NCI-H2107 treated with DMSO at 0.1 percent for 48 hours (cell line): ENCODE measurements around the gene CDIP1.
A peak's percentile ranks its signal among the peaks of the same experiment; 100 is the strongest.

Source experiments
- DNase-seq: peaks from one replicate; lab custom pipeline; 2025; ENCODE audit not compliant: unreplicated experiment; lab: John Stamatoyannopoulos, UW

Gene CDIP1

DNA sequence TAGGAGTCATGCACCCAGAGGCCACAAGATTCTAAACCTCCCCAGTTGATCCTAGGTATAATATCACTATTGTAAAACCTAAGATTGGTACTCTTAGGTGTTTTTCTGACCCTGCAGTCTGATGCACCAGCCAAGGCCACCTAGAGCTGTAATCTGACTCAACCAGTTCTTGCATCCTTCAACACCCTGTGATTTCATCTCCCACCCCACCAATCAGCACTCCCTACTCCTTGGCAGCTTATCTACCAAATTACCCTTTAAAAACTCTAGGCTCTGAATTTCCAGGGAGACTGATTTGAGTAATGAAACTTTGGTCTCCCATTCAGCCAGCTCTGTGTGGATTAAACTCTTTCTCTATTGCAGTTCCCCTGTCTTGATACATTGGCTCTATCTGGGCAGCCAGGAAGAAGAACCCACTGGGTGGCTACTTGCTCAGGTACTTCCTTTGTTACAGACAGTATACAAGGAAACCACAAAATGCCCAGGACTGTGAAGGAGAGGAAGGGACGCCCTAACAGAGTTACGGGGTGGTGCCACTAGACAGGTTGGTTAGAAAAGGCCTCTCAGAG lies 1.2 kb upstream of the CDIP1 start:
- no peak for DNase-seq

DNA sequence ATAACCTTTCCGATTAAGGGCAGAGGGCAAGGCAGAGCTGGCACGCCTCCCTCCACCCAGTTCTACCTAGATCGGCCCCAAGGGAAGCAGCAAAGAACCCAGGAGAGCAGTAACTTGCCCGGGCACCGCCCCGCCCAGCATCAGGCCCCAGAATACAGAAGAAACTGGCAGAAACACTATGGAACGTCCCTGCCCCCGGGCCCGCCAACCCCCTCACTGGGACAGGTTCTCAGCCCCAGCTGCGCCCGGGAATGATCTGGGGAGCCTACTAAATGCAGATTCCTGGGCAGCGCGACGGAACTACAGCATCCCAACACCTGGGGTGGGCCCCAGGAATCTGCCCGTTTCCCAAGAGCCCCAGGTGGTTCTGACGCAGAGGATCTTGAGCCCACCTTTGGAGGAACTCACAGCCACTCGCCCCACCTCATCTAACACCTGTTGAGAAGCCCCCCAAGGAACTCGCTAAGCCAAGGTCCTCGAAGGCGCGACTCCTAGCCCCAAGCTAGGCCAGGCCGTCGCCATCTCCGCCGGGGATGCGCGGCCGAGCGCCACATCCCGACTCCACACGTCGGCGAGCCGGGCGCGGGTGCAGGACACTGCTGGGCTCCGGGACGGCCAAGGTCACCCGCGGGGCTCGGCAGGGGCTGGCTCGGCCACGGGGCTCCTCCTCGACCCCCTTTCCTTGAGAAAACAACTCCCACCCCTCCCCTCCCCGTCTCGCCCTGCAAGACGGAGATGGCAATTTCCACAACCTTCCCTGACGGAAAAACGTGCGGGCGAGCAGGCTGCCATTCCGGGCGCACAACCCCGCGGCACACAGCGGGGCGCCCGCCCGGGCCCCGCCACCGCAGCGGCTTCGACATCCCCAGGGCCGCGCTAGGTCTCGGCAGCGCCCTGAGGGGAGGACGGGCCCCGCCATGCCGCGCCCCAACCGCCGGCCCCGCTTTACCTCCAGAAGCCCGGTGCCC lies 913 bp downstream of the CDIP1 start:
- no peak for DNase-seq

DNA sequence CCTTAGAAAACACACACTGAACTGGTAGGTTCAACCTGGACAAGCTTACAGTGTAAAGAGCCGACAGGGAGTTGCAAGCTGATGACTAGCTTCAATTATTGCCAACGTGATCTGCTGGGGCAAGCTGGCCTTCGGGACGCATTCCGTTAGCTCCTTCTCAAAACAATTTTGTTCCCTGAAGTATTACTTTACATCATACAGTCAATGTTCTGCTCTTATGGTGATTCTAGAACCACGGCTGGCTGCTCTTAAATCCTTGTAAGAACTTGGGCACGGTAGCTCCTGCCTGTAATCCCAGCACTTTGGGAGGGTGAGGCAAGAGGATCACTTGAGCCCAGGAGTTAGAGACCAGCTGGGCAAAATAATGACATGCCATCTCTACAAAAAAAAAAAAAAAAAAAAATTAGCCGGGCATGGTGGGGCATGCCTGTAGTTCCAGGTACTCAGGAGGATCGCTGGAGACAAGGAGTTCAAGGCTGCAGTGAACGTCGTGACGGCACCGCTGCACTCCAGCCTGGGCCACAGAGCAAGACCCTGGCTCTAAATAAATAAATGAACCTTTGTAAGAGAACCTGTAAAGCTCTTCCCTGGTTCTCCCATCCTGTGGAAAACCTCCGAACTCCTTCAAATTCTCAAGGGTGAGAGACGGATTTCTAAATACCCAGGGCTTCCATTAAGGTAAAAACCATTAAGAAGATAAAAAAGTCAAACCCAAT lies 2.0 kb downstream of the CDIP1 start:
- DNase-seq: no peak

DNA sequence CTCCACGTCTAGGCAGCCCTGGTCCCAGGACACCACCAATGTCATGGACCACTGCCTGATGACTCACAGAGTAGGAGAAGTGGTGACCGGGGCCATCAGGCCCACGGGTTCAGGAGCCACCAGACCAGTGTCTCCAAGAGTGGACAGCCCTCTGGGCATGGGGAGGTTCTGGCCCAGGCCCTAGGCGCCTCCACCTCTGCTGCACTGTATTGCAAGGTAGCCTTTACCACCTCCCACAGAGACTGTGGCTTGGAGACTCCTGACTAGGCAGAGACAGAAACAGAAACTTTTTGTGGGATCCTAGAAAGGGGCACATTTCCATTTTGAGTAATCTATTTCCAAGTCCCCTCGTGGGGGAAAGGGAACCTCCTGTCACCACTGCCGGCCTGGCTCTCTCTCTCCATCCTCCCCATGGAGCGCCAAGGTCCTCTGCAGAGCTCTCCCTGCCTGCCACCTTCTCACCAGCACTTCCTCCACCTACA lies 2.9 kb downstream of the CDIP1 start:
- DNase-seq: no peak

DNA sequence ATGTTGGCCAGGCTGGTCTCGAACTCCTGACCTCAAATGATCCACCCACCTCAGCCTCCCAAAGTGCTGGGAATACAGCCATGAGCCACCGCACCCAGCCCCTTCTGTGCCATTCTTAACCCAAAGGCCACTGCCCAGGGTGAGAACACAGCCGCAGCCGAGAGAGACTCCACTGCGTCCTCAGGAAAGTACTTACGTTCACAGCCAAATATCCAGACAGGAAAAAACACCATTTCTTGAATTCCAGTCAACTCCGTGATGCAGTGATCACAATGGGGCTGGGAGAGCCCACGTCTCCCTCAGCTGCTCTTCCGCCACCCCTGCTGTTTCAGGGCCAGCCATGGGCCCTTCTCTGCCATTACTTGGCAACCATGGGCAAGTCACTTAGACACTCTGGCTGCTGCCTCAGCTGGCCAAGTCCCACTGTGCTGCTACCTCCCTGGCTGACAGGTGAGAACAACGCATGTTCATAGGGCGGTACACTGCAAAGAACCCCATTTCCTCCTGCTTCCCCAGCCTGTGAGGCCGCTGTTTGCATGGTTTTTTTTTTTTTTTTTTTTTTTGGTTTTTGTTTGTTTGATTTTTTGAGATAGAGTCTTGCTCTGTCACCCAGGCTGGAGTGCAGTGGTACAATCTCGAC lies 4.3 kb downstream of the CDIP1 start:
- DNase-seq: no peak

DNA sequence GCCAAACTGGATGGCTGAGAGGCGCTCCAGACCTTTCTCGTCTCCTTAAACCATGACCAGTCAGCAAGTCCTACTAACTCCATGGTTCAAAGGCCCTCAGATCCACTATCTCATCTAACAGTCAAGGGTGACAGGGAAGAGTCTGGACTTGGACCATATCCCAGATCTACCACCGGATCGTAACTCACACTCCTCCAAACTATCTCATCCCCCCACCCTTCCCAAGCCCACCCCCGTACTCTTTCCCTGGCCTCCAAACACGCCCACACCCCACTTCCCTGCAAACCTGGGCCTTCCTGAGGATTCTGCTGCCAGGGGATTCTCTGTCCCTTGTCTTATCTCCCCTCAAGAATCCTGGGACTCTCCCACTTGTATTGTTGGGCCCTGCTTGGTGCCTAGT lies 5.1 kb downstream of the CDIP1 start:
- DNase-seq: no peak

DNA sequence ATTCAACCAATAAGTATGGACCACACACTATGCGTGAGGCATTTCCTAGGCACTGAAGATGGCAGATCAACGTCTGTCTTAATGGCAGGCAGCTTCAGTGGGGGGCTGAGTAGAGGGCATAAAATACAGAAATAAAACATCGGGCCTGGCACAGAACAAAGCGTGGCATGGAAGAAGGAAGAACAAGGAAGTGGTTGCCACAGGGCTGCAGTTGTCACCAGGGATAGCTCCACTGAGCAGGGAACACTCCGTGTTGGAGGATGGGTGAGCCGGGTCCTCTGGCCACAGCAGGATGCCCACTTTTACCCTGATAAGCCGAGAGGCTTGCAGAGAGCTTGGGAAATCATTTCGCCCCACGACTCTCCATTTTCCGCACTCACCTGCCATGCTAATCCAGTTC lies 6.3 kb downstream of the CDIP1 start:
- no peak for DNase-seq

DNA sequence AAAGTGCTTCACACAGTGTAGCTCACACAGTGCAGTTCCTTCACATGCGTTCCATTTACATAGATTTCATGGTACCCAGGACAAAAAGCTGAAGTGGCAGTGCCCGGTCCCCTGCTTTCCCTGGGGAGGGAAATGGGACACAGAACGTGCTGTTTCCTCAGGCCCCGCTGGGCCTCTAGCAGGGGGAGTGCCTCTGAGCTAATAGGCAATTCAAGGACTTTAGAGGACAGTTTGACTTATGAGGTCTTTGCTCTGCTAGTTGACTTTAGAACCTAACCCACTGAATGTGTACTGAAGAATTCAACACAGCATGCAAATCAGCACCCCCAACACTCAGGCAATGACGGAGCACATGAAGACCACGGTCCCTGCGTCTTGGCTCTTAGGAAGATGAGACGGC lies 6.8 kb downstream of the CDIP1 start:
- no peak for DNase-seq

DNA sequence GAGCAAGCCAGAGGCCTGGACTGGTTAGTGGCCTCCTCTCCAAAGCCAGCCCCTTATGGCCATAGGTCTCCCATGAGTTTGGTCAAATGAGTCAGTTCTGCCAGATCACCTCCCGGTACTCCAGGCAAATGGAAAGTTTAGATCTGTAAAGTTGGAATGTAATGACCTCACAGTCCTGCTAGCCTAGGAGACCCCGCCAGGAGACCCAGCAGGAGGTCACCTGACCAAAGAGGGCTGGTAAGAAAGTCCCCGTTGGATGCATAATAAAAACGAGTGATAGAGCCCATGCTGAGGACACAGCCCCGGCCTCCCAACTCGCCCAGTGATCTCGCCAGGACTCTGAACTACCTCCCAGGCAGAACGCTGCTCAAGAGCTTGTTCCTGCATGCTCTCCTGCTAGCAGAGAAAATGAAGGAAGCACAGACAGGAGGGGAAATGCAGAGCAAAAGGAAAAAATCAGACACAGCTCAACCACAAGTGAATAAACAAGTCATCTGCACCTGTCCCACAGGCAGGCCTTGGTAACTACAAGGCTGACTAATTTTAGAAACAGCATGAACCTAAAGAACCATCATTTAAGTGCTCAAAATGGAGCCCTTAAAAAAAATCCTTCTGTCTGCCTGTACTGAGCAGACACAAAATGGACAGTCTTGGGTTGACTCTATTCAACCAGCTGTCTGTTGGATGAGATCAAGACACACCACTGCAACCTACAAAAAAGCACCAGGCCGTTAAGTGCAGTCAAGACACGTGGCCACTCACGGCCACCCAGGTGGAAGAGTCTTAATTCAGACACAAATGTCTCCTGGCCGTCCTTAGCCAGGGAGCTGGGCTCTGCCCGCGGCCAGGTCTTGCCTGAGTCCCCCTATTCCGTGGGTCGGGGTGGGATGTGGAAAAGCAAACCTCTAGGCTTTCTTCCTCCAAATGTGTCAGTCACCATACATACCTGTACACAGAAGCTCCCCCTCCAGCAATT lies 9.2 kb downstream of the CDIP1 start:
- DNase-seq: peak; percentile 20

DNA sequence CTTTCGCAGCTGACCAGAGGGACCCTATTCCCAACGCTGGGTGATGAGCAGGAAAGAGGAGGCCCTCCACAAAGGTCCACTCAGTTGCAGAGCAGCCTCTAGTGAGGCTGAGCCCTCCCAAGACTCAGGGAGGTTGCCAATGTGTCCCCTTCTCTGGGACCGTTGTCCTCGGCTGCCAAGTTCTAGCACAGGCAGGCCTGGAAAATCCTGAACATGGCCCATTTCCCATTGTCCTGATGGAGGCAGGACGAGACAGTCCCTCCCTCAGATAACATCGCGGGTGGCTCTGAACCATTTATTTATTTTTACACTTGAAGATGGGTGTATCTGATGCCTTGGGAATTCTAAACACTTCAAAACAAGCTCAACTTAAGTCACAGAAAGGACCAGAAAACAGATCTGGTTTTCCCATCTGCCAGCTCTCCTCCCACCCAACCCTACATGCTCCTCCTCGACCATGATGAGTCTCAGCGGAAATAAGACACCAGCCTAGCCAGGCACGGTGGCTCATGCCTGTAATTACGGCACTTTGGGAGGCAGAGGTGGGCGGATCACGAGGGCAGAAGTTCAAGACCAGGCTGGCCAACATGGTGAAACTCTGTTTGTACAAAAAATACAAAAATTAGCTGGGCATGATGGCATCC lies 12.8 kb downstream of the CDIP1 start:
- DNase-seq: no peak

DNA sequence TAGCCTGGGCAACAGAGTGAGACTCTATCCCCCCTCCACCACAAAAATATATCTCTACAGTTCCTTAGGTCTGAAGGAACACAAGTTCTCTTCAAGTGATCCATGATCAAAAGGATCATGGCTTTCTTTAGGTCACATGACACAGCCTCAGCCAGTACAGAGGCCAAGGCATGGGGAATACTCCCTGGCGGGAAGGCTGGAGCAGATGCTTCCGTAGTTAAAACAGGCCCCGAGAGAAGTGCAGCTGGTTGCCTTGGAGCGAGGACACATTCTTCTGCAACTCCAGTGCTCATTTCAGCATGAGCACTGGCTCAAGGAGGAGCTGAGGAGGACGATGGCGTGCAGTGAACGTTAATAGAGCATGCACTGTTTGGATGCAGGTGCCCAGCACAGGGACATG lies 13.5 kb downstream of the CDIP1 start:
- DNase-seq: no peak

DNA sequence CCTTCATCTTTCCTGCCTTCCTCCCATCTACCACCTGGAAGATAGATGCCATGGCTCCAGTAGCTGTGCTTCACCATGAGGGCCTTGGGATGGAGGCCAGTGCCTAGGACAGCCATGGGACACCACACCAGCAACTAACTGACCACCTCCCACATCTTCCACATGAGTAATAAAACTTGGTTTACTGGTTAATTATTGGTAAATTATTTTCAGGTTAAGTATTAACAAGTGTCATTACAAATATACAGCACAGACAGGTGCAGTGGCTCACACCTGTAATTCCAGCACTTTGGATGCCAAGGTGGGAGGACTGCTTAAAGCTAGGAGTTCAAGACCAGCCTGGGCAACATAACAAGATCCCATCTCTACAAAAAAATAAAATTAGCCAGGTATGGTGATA lies 14.0 kb downstream of the CDIP1 start:
- no peak for DNase-seq

DNA sequence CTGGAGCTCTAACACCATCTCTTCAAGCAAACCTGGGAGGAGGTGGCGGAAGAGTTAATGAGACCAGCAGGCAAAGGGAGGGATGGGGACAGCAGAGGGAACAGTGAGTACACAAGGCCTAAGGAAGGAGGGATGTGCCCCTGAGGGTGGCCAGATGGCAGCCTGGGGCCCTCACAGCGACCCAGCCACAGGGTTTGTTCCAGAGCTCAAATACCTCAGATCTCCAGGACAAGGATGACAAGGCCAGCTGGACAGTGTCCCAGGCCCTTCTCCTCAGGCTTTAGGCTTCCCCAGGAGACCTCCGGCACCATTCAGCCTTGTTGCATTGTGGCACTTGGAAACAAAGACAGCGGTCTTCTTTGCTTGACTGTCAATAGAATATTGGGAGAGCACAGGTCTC lies 14.9 kb downstream of the CDIP1 start:
- no peak for DNase-seq

DNA sequence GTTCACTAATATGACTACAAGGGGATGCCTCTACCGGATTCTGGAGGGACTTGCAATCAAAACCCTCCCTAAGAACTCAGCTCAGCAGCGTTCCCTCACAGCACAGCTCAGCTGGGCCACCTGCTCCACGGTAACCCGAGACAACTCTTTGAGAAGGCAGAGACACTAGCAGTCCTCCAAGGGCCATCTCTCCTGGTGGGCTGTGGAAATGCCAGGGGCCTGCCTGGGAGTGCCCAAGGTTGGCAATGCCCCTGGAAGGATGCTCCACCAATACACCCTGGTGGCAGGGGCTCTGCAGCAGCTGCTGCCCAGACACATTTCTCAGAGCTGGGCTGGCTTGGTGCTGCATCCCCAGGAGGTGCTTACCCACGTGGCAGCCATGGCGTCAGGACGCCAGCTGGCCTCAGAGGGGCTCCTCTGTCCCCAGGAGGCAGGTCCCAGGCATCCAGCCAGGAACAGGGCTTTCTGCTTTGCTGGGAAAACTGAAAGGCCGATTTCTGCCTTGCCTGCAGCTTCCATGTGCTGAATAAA lies 16.5 kb downstream of the CDIP1 start:
- peak; percentile 87 for DNase-seq

DNA sequence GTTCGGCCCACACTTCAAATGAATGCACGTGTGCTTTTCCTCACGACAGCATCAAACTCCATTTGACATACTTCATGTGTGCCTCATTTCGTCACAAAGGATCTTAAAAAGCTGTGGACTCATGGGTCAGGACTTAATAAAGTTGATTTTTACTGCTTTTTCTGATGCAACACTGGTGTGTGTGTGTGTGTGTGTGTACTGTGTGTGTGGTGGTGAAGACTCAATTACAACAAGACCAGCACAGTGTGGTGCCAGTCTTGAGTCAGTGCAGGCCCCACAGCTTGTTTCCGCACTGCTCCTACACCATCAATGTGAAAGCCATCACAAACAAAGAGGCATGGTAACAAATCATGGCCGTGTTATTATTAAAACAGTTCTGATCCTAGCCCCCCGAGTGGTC lies 17.7 kb downstream of the CDIP1 start:
- DNase-seq: no peak

DNA sequence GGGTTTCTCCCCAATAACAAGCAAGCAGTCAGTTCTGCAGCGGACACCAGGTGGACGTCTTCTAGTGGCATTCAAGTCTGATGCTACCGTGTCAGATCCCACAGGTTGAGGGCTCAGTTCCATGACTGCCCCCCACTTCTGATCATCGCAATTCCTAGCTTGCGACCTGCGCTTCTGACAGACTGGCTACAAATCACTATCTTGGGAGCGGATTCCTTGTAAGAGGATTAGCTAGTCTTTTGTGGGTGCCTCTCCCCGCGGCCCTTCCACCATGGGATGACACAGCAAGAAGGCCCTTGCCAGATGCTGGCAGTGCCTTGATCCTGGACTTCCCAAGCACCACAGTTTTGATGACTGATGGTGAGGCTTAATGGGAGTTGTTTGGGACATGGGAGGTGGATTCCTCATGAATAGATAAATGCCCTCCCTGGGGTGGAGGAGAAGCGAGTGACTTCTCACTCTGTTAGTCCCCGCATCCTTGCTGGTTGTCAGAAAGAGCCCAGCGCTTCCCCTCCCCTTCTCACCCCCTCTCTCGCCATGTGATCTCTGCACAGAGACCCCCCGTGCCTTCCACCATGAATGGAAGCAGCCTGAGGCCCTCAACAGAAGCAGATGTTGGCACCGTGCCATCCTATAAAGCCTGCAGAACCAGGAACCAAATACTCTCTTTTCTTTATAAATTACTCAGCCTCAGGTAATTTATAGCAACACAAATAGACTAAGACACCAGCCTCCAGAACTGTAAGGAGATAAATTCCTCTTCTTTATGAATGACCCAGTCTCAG lies 19.1 kb downstream of the CDIP1 start:
- no peak for DNase-seq

DNA sequence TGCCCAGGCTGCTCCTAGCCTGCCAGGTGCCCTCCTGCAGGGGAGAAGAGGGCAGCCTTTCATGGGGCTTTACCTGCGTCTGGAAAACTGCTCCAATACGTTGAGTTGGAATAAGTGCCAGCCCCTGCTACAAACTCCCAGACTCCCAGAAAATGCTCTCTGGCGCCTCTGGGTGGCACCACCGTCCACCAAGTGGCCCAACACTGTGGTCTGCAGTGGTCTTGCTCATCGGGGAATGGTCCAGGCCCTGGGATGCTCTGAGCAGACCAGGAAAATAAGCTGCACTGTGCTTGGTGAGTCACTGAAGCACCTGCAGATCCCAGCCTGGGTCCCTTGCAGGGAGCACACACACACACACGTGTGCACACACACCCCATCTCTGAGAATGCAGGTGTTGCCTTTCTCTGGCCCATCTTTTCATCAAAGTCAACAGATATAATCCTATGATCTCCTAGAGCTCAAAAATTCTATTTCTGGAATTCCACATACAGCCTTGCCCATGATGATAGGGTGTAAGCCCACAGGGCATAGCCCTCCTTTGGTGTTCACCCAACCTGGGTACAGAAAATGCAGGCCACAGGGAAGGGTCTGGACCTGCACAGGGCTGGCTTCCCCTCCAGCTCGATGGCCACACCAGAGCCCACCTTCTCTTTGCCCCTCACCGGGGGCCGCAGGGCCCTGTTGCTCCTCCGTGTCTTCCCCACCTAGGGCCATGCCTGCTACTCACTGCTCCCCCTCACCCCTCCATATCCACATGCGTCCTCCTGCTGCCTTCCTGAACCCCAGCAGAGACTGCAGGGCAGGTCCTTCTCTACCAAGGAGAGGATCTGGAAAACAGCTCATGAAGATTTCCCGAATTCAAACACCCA lies 20.5 kb downstream of the CDIP1 start:
- peak; percentile 36 for DNase-seq
